ENCODE results near the gene CIDEC.
A peak's percentile ranks its signal among the peaks of the same experiment; 100 is the strongest.

The CIDEC gene

GRCh38 chr3:9843715-9844438 is 36.2 kb downstream of the CIDEC start, which contains the start of gene RPUSD3:
Gene RPUSD3 (minus strand): TSS chr3:9844008. CDS start chr3:9843990, 18 bp downstream.
- DNase-seq: peak; percentile 96

GRCh38 chr3:9841015-9841414 is 39.0 kb downstream of the CIDEC start:
- DNase-seq: no peak

GRCh38 chr3:9838856-9839255 is 41.2 kb downstream of the CIDEC start:
- no peak for DNase-seq

- no peak for DNase-seq
Observed at GRCh38 chr3:9837701-9838582, 42.1 kb downstream of the CIDEC start.

- no peak for DNase-seq
Observed at GRCh38 chr3:9834520-9835380, 45.3 kb downstream of the CIDEC start.

GRCh38 chr3:9833078-9833477 is 47.0 kb downstream of the CIDEC start:
- no peak for DNase-seq

- DNase-seq: no peak
Observed at GRCh38 chr3:9831253-9831652, 48.8 kb downstream of the CIDEC start.

GRCh38 chr3:9828801-9829755 is 51.0 kb downstream of the CIDEC start:
- no peak for DNase-seq

GRCh38 chr3:9826815-9827573 is 53.1 kb downstream of the CIDEC start:
- no peak for DNase-seq

GRCh38 chr3:9825451-9826040 is 54.5 kb downstream of the CIDEC start:
- no peak for DNase-seq

- DNase-seq: no peak
Observed at GRCh38 chr3:9820946-9821345, 59.1 kb downstream of the CIDEC start.

- no peak for DNase-seq
Observed at GRCh38 chr3:9820543-9820942, 59.5 kb downstream of the CIDEC start.

GRCh38 chr3:9818666-9819335 is 61.3 kb downstream of the CIDEC start:
- DNase-seq: no peak

GRCh38 chr3:9817436-9817835 is 62.6 kb downstream of the CIDEC start:
- no peak for DNase-seq
